NB4 (cell line): ENCODE measurements around the gene RAB39B.

Experiments
- MYC ChIP-seq: IDR thresholded peaks from 2 replicates; pipeline ENCODE4 v1.6.1; 2011; ENCODE audit warnings: low read depth, low read length
- POLR2A ChIP-seq: IDR thresholded peaks from 2 replicates; pipeline ENCODE4 v1.6.1; 2011; ENCODE audit warnings: mild to moderate bottlenecking; ENCODE audit not compliant: insufficient read length; ENCODE audit errors: extremely low read depth
- TF ChIP-seq, protein P1 (sequence below): IDR thresholded peaks from one replicate; pipeline ENCODE4 v1.5.1; 2012; ENCODE audit warnings: low read depth, low read length
- TF ChIP-seq, protein P2 (sequence below): IDR thresholded peaks from 2 replicates; pipeline ENCODE4 v1.6.1; 2011; ENCODE audit warnings: low read depth, low read length

DNA sequence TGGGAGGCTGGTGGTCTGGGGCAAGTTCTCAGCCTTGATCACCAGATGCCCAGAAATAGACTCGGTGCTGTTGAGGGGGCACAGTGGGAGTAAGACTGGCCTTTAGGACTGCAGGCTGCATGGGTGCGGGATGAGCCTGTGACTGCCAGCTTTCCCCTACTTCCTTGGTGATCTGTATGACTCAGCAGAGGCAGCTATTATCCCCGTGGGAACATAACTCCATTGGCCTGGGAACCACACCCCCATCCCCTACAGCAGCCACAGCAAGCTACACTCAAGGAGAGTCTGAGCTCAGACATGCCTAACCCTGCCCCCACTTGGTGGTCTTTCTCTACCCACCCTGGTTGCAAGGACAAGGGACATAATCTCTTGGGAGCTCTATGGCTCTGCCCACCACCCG, 49.5 kb upstream of the RAB39B start:
- TF ChIP-seq, protein P1, sequence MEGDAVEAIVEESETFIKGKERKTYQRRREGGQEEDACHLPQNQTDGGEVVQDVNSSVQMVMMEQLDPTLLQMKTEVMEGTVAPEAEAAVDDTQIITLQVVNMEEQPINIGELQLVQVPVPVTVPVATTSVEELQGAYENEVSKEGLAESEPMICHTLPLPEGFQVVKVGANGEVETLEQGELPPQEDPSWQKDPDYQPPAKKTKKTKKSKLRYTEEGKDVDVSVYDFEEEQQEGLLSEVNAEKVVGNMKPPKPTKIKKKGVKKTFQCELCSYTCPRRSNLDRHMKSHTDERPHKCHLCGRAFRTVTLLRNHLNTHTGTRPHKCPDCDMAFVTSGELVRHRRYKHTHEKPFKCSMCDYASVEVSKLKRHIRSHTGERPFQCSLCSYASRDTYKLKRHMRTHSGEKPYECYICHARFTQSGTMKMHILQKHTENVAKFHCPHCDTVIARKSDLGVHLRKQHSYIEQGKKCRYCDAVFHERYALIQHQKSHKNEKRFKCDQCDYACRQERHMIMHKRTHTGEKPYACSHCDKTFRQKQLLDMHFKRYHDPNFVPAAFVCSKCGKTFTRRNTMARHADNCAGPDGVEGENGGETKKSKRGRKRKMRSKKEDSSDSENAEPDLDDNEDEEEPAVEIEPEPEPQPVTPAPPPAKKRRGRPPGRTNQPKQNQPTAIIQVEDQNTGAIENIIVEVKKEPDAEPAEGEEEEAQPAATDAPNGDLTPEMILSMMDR = no peak
- no peak for TF ChIP-seq POLR2A
- TF ChIP-seq, protein P2, sequence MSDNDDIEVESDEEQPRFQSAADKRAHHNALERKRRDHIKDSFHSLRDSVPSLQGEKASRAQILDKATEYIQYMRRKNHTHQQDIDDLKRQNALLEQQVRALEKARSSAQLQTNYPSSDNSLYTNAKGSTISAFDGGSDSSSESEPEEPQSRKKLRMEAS = no peak
- no peak for TF ChIP-seq MYC
